Measurements from ENCODE around the gene METTL21A.

METTL21A gene

DNA sequence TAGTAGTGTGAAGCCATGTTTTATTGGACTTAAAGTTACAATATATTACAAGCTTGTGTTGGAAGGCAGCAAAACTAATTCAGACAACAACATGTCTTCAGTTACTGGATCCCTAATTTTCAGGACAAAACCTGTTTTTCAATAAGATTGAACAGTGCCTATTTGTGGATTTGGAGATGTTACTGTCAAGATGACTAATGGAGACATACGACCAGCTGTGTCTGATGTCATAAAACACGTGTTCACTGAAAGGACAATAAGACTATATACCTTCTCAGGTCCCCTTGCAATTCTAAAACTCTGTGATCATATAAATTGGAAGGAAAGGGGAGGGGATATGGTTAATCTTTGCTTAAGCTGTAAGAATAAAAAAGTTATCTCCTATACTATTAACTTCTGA is 21.7 kb downstream of the METTL21A start:
- Mint-ChIP-seq H3K4me1 (ENCODE audit: low read depth) (peaks cover 29% of the 10 kb centered on the region), H3K4me3 (no peak overlapping the region), H3K9me3 (ENCODE audit: low read depth) (no peaks in the 10 kb centered on the region), H3K27me3 (no peaks in the 10 kb centered on the region), H3K36me3 (peaks cover 9% of the 10 kb centered on the region), H3K27ac (peak overlapping the region; percentile 47)

DNA sequence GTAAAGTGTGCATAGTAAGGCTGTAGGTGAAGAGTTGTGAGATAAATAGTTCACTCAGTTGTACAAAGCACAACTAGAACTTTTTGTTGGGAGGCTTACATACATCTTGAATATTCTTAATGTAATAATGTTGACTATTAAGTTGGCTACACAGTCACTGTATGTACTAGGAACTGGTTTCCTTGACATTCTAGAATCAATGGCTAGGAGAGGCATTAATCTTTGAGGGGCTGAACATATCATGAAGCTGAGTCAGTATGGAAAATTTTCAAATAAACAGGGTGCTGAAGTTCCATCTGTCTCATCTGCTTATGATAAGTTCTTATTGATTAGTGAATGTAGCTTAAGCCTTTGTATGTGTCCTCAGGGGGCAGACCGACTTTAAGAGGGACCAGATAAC is 23.4 kb downstream of the METTL21A start:
- Mint-ChIP-seq H3K4me1 (ENCODE audit: low read depth) (peaks cover 27% of the 10 kb centered on the region), H3K9me3 (ENCODE audit: low read depth) (no peaks in the 10 kb centered on the region), H3K27ac (peak overlapping the region; percentile 79), H3K36me3 (peaks cover 4% of the 10 kb centered on the region), H3K4me3 (no peak overlapping the region), H3K27me3 (no peaks in the 10 kb centered on the region)

DNA sequence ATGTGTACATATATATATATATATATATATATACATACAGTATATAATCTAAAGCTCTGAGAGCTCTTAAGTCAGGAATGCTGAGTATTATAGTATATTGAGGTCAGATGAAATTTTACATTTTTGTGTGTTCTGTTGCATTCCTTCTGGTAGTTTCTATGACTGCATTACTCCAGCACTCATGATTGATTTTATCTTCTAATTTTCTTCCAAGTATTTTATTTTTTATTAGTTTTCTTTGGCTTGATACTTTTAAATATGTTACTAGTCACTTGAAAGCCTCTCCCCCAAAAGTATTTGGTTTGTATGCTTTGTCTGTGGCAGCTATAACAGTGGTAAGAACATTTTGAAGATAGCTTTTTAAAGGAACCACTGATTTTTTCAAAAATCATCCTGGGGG is 25.0 kb downstream of the METTL21A start:
- Mint-ChIP-seq H3K27ac (peak overlapping the region; percentile 50), H3K27me3 (no peaks in the 10 kb centered on the region), H3K4me3 (no peak overlapping the region), H3K9me3 (ENCODE audit: low read depth) (no peaks in the 10 kb centered on the region), H3K4me1 (ENCODE audit: low read depth) (peaks cover 29% of the 10 kb centered on the region), H3K36me3 (peaks cover 6% of the 10 kb centered on the region)

DNA sequence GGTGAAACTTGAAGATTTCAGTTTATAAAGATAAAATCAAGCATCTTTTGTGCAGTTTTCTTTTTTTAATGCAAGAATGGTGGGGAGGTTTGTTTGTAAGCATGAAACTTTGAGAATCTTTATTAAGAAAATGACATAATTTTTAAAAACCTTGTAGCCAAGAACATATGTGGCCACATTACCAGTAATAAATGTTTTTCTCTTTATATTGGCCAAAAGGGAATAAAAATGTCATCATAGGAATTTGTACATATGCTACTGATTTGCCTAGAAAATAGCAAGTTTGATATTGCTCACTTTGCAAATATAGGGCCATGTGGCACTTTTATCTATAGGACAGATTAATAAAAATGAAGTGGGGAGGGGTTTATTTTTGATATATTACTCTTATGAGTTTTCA is 25.6 kb downstream of the METTL21A start:
- peaks cover 28% of the 10 kb centered on the region for H3K4me1 Mint-ChIP-seq (ENCODE audit: low read depth)
- H3K27ac Mint-ChIP-seq: peak overlapping the region; percentile 31
- H3K4me3 Mint-ChIP-seq: no peak overlapping the region
- H3K36me3 Mint-ChIP-seq: peaks cover 5% of the 10 kb centered on the region
- H3K9me3 Mint-ChIP-seq (ENCODE audit: low read depth): no peaks in the 10 kb centered on the region
- no peaks in the 10 kb centered on the region for H3K27me3 Mint-ChIP-seq

DNA sequence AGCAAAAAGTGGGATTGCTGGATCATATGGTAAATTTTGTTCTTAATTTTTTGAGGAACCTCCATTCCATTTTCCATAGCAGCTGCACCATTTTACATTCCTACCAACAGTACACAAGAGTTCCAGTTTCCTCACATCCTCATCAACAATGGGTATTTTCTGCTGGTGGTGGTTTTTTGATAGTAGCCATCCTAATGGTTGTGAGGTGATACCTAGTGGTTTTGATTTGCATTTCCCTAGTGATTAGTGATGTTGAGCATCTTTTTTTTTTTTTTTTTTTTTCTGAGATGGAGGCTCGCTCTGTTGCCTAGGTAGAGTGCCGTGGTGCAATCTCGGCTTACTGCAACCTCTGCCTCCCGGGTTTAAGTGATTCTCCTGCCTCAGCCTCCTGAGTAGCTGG is 30.5 kb downstream of the METTL21A start:
- H3K27me3 Mint-ChIP-seq: no peaks in the 10 kb centered on the region
- H3K4me1 Mint-ChIP-seq (ENCODE audit: low read depth): peaks cover 11% of the 10 kb centered on the region
- no peaks in the 10 kb centered on the region for H3K9me3 Mint-ChIP-seq (ENCODE audit: low read depth)
- H3K27ac Mint-ChIP-seq: no peak overlapping the region
- H3K4me3 Mint-ChIP-seq: no peak overlapping the region
- peaks cover 28% of the 10 kb centered on the region for H3K36me3 Mint-ChIP-seq

DNA sequence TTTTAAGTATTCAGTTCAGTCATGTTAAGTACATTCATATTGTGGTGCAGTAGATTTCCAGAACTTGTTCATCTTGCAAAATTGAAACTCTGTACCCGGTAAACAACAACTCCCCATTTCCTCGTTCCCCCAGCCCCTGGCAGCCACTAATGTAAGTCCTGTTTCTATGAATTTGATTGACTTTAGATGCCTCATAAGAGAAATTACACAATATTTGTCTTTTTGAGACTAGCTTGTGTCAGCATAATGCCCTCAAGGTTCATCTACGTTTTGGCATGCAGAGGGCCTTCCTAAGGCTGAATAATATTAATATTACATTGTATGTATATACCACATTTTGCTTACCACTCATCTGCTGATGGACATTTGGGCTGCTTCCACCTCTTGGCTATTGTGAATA is 30.9 kb downstream of the METTL21A start:
- Mint-ChIP-seq H3K4me1 (ENCODE audit: low read depth) (peaks cover 11% of the 10 kb centered on the region), H3K27ac (no peak overlapping the region), H3K4me3 (no peak overlapping the region), H3K36me3 (peaks cover 33% of the 10 kb centered on the region), H3K27me3 (no peaks in the 10 kb centered on the region), H3K9me3 (ENCODE audit: low read depth) (no peaks in the 10 kb centered on the region)

DNA sequence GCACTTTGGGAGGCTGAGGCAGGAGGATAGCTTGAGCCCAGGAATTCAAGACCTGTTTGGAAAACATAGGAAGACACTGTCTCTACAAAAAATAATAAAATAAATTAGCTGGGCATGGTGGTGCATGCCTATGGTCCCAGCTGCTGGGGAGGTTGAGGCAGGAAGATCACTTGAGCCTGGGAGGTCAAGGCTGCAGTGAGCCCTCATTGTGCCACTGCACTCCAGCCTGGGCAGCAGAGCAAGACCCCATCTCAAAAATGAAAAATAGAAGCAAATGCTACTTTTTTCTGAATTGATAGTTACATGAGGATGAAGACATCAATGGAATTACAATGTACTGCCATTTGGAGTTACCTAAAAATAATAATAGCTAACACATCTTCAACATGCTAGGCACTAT is 31.9 kb downstream of the METTL21A start:
- H3K27me3 Mint-ChIP-seq: no peaks in the 10 kb centered on the region
- no peak overlapping the region for H3K27ac Mint-ChIP-seq
- no peaks in the 10 kb centered on the region for H3K9me3 Mint-ChIP-seq (ENCODE audit: low read depth)
- peaks cover 20% of the 10 kb centered on the region for H3K4me1 Mint-ChIP-seq (ENCODE audit: low read depth)
- H3K4me3 Mint-ChIP-seq: no peak overlapping the region
- H3K36me3 Mint-ChIP-seq: peaks cover 42% of the 10 kb centered on the region

DNA sequence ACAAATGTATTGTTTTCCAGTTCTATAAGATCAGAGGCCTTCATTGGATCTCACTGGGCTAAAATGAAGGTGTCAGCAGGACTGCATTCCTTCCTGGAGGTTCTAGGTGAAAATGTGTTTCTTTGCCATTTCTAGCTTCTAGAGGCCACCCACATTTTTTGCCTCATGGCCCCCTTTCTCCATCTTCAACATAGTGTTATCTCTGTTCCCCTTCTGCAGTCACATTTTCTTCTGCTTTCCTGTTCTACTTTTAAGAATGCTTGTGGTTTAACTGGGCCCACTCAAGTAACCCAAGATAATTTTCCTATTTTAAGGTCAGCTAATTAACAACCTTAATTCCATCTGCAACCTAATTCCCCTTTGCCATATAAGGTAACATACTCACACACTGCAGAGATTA is 36.1 kb downstream of the METTL21A start:
- peaks cover 66% of the 10 kb centered on the region for H3K36me3 Mint-ChIP-seq
- no peaks in the 10 kb centered on the region for H3K27me3 Mint-ChIP-seq
- H3K4me3 Mint-ChIP-seq: no peak overlapping the region
- peaks cover 31% of the 10 kb centered on the region for H3K4me1 Mint-ChIP-seq (ENCODE audit: low read depth)
- peak overlapping the region; percentile 17 for H3K27ac Mint-ChIP-seq
- H3K9me3 Mint-ChIP-seq (ENCODE audit: low read depth): no peaks in the 10 kb centered on the region

DNA sequence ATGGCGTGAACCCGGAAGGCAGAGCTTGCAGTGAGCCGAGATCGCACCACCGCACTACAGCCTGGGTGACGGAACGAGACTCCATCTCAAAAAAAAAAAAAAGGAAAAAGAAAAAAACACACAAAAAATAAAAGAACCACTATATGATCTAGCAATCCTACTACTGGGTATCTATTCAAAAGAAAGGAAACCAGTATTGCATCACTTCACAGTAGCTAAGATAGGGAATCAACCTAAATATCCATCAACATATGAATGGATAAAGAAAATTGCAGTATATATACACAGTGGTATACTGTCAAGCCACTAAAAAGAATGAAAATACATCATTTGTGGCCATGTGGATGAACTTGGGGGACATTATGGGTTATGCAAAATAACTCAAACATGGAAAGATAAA is 37.9 kb downstream of the METTL21A start:
- Mint-ChIP-seq H3K27me3 (no peaks in the 10 kb centered on the region), H3K36me3 (peaks cover 60% of the 10 kb centered on the region), H3K4me1 (ENCODE audit: low read depth) (peaks cover 28% of the 10 kb centered on the region), H3K4me3 (no peak overlapping the region), H3K27ac (peak overlapping the region; percentile 9), H3K9me3 (ENCODE audit: low read depth) (no peaks in the 10 kb centered on the region)

DNA sequence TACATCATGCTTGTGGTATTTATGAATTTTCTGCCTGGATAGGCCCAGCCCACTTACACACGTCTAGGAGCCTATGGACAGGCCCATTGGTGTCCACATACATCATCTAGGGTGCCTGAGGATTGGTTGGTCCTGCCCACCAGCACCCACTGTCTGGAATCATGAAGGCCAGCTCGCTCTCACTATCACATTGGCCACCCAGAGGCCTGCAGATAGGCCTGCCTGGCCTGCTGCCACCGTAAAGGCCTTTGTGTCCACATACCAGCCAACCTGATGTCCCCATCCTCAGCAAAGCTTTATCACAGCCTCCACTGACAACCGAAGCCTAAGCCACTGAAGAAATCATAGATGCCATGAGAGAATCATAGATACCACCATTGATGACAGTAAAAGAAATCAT is 40.2 kb downstream of the METTL21A start:
- H3K27ac Mint-ChIP-seq: no peak overlapping the region

DNA sequence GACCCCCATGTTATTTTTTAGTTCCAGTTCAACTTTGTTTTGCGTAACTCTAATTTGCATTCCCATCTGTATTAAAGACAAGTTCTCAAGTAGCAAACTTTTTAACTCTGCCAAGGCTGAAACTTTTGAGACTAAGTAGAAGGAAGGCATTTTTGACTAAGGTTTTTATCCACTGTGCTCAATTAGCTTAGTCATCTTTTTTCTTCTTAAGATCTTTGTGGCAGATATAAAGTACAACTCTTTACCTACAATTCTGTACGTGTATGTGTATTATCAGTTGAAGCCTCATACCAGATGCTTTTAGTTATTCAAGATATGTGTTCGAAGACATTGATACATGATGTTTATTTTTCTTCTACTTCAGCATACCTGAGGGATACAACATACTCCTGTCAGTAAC is 53.8 kb downstream of the METTL21A start:
- Mint-ChIP-seq H3K4me3 (no peak overlapping the region), H3K27me3 (no peaks in the 10 kb centered on the region), H3K36me3 (peaks cover 18% of the 10 kb centered on the region), H3K27ac (peak overlapping the region; percentile 41), H3K9me3 (ENCODE audit: low read depth) (no peaks in the 10 kb centered on the region), H3K4me1 (ENCODE audit: low read depth) (peaks cover 13% of the 10 kb centered on the region)

More for the DNA sequence above, 40.2 kb downstream of the METTL21A start:
- no peaks in the 10 kb centered on the region for H3K27me3 Mint-ChIP-seq
- H3K4me3 Mint-ChIP-seq: no peak overlapping the region
- peaks cover 28% of the 10 kb centered on the region for H3K4me1 Mint-ChIP-seq (ENCODE audit: low read depth)
- no peaks in the 10 kb centered on the region for H3K9me3 Mint-ChIP-seq (ENCODE audit: low read depth)
- H3K36me3 Mint-ChIP-seq: peaks cover 45% of the 10 kb centered on the region

DNA sequence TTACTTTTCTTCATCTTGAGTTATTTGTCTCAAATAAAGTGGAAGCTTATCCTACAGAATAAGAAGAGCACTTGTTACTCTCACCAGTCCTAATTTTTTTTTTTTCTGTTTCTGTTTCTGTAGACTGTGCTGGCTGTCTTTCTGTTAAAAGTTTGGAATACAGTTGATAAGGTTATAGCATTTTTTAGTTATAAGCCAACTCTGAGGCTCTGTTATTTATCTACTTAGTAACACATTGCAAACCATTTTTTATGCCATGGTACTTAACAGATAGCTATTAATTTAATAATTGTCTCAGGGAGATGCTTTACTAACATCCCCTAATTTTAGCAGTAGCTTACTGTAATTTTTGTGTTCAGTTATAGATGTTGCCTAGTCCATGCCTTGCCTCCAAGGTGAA is 57.5 kb downstream of the METTL21A start:
- H3K36me3 Mint-ChIP-seq: peaks cover 25% of the 10 kb centered on the region
- H3K27ac Mint-ChIP-seq: no peak overlapping the region
- H3K4me3 Mint-ChIP-seq: no peak overlapping the region
- no peaks in the 10 kb centered on the region for H3K27me3 Mint-ChIP-seq
- H3K9me3 Mint-ChIP-seq (ENCODE audit: low read depth): no peaks in the 10 kb centered on the region
- peaks cover 21% of the 10 kb centered on the region for H3K4me1 Mint-ChIP-seq (ENCODE audit: low read depth)

DNA sequence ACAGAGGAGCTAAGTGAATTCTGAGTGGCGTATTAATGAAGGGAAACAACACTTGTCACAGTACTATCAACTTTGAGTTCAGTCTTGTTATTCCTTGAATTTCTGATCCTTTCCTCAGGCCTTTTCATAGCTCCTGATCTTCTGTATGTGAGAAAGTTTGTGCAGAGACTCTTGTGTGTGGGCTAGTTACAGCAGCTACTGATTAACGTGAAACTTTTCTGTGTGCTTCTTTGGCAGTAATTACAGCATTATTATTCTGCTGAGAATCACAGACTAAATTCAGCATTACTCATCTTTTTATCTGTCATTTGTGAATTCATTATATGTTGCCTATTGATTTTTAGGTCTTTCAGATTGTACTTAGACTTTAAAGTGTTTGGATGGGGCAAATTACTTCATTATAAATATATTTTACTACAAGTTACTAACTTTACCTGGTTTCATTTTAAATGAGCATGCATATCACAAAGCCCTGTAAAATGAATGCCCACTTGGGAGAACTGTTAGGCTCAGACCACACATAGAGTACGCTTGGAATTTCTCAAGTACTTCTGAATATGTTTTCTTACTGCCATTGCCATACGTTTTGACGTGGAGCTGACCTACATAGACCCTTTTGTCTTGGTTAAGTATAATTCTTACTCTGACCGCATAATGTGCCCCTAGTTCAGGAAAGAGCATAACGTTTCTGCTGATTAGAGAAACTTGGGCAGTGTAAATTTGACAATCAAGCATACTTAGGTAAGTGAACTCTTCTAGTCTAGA is 59.3 kb downstream of the METTL21A start:
- no peak overlapping the region for H3K4me3 Mint-ChIP-seq

More for the DNA sequence above, 59.3 kb downstream of the METTL21A start:
- H3K36me3 Mint-ChIP-seq: peaks cover 31% of the 10 kb centered on the region
- no peaks in the 10 kb centered on the region for H3K27me3 Mint-ChIP-seq
- H3K27ac Mint-ChIP-seq: peak overlapping the region; percentile 76
- peaks cover 23% of the 10 kb centered on the region for H3K4me1 Mint-ChIP-seq (ENCODE audit: low read depth)
- H3K9me3 Mint-ChIP-seq (ENCODE audit: low read depth): no peaks in the 10 kb centered on the region

Data from activated naive CD8-positive, alpha-beta T cell (primary cell).